ENCODE data around the gene PLCXD1. TPM values are rescaled to one million over a fixed set of nuclear protein-coding genes. Genes with fewer than 3 reads are reported as not detected.
"Not testable (repeated sequence)": the region's sequence is repeated elsewhere in the genome, so short reads cannot be mapped to it uniquely, and the experiment has no call there.

PLCXD1 gene
- total and polyA plus RNA-seq, 4 donors: 2.6 to 25.7 (median 12.8) TPM

DNA sequence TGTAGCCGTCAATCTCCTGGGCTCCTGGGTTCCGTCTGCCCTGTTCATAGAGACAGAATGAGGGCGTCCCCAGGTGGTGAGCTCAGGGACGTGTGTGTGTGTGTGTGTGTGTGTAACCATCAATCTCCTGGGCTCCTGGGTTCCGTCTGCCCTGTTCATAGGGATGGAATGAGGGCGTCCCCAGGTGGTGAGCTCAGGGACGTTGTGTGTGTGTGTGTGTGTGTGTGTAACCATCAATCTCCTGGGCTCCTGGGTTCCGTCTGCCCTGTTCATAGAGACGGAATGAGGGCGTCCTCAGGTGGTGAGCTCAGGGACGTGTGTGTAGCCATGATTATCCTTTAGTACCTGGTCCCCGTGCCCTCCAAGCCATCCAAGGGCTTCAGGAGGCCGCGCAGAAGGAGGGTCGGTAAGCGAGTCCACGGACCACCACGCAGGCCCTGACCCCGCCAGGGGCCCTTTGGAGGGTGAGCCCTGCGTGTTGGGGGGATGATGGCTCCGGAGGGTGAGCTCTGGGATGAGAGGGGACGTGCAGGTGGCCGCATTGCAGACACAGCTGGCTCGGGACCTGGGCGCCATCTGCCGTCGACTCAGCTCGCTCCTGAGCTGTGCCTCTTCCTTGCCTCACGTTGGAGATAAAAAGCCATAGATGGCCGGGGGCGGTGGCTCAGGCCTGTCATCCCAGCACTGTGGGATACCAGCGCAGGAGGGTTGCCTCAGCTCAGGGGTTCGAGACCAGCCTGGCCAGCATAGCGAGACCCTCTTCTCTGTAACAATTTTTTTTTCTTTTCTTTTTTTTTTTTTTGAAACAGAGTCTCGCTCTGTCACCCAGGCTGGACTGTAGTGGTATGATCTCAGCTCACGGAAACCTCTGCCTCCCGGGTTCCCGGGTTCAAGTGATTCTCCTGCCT is 42.8 kb downstream of the PLCXD1 start:
- H3K4me1 ChIP-seq (ENCODE audit: control insufficient read depth in 4 of 4, insufficient read depth in 4 of 4, low read length in 3 of 4): peaks cover 10 to 25% (median 16%) of the 10 kb centered on the region in 4 donors

DNA sequence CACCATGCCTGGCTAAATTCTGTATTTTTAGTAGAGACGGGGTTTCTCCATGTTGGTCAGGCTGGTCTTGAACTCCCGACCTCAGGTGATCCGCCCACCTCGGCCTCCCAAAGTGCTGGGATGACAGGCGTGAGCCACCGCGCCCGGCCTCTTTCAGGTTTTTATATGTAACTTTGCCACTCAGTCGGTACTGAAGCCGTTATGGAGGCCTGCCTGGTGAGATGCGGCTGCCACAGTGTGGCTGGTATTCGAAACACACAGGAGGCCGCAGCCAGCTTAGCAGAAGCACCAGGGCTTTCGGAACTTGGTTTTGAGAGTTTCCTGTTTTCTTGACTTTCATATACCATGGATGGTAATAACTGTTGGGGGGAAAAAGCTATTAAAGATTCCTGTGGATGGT is 43.5 kb downstream of the PLCXD1 start:
- DNase-seq (ENCODE audit: low spot score); H3K27ac ChIP-seq (ENCODE audit: low read depth in 1 of 2, low read length in 2 of 2); H3K9me3 ChIP-seq (ENCODE audit: control insufficient read depth in 4 of 4, low read length in 3 of 4); H3K27me3 ChIP-seq (ENCODE audit: control insufficient read depth in 4 of 4, insufficient read depth in 4 of 4, low read length in 3 of 4); H3K9ac ChIP-seq (ENCODE audit: low read depth in 1 of 2, low read length in 2 of 2); H3K36me3 ChIP-seq (ENCODE audit: control insufficient read depth in 4 of 4, insufficient read depth in 3 of 4, low read depth in 1 of 4, low read length in 3 of 4); H3K4me3 ChIP-seq (ENCODE audit: low read depth in 1 of 3, low read length in 3 of 3): not testable (repeated sequence)
- WGBS: 66% methylated on average over 14 of the region's 14 CpGs
- H3K4me1 ChIP-seq (ENCODE audit: control insufficient read depth in 4 of 4, insufficient read depth in 4 of 4, low read length in 3 of 4): peaks cover 10 to 20% (median 14%) of the 10 kb centered on the region in 4 donors

More for the DNA sequence above, 42.8 kb downstream of the PLCXD1 start:
- Histone ChIP-seq H3K27me3 (ENCODE audit: control insufficient read depth in 4 of 4, insufficient read depth in 4 of 4, low read length in 3 of 4) (no peaks in the 10 kb centered on the region), H3K36me3 (ENCODE audit: control insufficient read depth in 4 of 4, insufficient read depth in 3 of 4, low read depth in 1 of 4, low read length in 3 of 4) (no peaks in the 10 kb centered on the region), H3K27ac (ENCODE audit: low read depth in 1 of 2, low read length in 2 of 2) (no peak overlapping the region), H3K4me3 (ENCODE audit: low read depth in 1 of 3, low read length in 3 of 3) (no peak overlapping the region), H3K9me3 (ENCODE audit: control insufficient read depth in 4 of 4, low read length in 3 of 4) (no peaks in the 10 kb centered on the region), H3K9ac (ENCODE audit: low read depth in 1 of 2, low read length in 2 of 2) (no peak overlapping the region)
- 52% methylated on average over 38 of the region's 38 CpGs for WGBS
- TF ChIP-seq RAD21 (IDR thresholded peaks at IDR 0.05) (peak; percentile 32 to 51), HNF4G (IDR thresholded peaks at IDR 0.05) (no peak)
- TF ChIP-seq, protein P1, sequence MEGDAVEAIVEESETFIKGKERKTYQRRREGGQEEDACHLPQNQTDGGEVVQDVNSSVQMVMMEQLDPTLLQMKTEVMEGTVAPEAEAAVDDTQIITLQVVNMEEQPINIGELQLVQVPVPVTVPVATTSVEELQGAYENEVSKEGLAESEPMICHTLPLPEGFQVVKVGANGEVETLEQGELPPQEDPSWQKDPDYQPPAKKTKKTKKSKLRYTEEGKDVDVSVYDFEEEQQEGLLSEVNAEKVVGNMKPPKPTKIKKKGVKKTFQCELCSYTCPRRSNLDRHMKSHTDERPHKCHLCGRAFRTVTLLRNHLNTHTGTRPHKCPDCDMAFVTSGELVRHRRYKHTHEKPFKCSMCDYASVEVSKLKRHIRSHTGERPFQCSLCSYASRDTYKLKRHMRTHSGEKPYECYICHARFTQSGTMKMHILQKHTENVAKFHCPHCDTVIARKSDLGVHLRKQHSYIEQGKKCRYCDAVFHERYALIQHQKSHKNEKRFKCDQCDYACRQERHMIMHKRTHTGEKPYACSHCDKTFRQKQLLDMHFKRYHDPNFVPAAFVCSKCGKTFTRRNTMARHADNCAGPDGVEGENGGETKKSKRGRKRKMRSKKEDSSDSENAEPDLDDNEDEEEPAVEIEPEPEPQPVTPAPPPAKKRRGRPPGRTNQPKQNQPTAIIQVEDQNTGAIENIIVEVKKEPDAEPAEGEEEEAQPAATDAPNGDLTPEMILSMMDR (IDR thresholded peaks at IDR 0.05; ENCODE audit: low read depth, low read length, missing input control): peak; percentile 15
- DNase-seq (ENCODE audit: low spot score): no peak

DNA sequence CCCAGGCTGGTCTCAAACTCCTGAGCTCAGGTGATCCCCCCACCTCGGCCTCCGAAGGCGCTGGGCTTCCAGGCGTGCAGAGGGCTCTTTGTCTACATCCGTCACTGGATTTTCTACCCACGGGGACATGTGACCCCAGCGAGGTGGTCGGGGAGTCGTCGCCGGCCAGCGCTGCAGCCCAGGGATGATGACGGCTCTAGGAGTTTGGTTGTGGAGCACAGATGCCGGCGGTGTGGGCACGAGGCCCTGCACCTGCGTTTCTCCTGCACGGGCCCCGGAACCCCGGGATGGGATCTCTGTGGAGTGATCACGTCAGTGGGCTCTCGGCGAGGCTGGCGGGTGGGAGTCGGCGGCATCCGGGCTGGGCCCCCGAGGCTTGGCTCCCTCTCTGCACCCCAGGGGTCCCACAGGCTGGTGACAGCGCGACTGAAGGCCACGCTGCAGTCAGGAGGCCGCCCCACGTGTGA is 46.5 kb downstream of the PLCXD1 start:
- no peak for DNase-seq (ENCODE audit: low spot score)
- peaks cover 0 to 2% (median 0%) of the 10 kb centered on the region in 4 donors for H3K27me3 ChIP-seq (ENCODE audit: control insufficient read depth in 4 of 4, insufficient read depth in 4 of 4, low read length in 3 of 4)
- no peak overlapping the region for H3K4me3 ChIP-seq (ENCODE audit: low read depth in 1 of 3, low read length in 3 of 3)
- no peak overlapping the region for H3K9ac ChIP-seq (ENCODE audit: low read depth in 1 of 2, low read length in 2 of 2)
- peaks cover 0 to 14% (median 5%) of the 10 kb centered on the region in 4 donors for H3K4me1 ChIP-seq (ENCODE audit: control insufficient read depth in 4 of 4, insufficient read depth in 4 of 4, low read length in 3 of 4)
- WGBS: 90% methylated on average over 33 of the region's 33 CpGs
- H3K9me3 ChIP-seq (ENCODE audit: control insufficient read depth in 4 of 4, low read length in 3 of 4): no peaks in the 10 kb centered on the region
- H3K27ac ChIP-seq (ENCODE audit: low read depth in 1 of 2, low read length in 2 of 2): no peak overlapping the region
- no peaks in the 10 kb centered on the region for H3K36me3 ChIP-seq (ENCODE audit: control insufficient read depth in 4 of 4, insufficient read depth in 3 of 4, low read depth in 1 of 4, low read length in 3 of 4)
- TF ChIP-seq FOXA1 (IDR thresholded peaks at IDR 0.05) (no peak), TAF1 (conservative IDR thresholded peaks at IDR 0.05) (no peak), YY1 (IDR thresholded peaks at IDR 0.05) (no peak), HNF4G (IDR thresholded peaks at IDR 0.05) (no peak), HNF4A (conservative IDR thresholded peaks at IDR 0.05) (no peak), RAD21 (IDR thresholded peaks at IDR 0.05) (no peak), JUND (IDR thresholded peaks at IDR 0.05) (no peak), FOXA2 (IDR thresholded peaks at IDR 0.05) (no peak)
- TF ChIP-seq, protein P2, sequence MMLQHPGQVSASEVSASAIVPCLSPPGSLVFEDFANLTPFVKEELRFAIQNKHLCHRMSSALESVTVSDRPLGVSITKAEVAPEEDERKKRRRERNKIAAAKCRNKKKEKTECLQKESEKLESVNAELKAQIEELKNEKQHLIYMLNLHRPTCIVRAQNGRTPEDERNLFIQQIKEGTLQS (IDR thresholded peaks at IDR 0.05): no peak
- TF ChIP-seq, protein P3, sequence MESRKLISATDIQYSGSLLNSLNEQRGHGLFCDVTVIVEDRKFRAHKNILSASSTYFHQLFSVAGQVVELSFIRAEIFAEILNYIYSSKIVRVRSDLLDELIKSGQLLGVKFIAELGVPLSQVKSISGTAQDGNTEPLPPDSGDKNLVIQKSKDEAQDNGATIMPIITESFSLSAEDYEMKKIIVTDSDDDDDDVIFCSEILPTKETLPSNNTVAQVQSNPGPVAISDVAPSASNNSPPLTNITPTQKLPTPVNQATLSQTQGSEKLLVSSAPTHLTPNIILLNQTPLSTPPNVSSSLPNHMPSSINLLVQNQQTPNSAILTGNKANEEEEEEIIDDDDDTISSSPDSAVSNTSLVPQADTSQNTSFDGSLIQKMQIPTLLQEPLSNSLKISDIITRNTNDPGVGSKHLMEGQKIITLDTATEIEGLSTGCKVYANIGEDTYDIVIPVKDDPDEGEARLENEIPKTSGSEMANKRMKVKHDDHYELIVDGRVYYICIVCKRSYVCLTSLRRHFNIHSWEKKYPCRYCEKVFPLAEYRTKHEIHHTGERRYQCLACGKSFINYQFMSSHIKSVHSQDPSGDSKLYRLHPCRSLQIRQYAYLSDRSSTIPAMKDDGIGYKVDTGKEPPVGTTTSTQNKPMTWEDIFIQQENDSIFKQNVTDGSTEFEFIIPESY (IDR thresholded peaks at IDR 0.05): no peak
- TF ChIP-seq, protein P1 (IDR thresholded peaks at IDR 0.05; ENCODE audit: low read depth, low read length, missing input control): no peak

Measured in liver (tissue), 9 donors.